GM23338 (cell line): ENCODE data around the gene ZNF816. TPM values are rescaled to one million over a fixed set of nuclear protein-coding genes. Genes with fewer than 3 reads are reported as not detected.

ENCODE experiments used
- ATAC-seq: fragments of 200-7000 bp; cut with Tn5 transposase; 3 replicates; pipeline ENCODE4 v1.9.1; 2020
- DNase-seq: peaks from one replicate; pipeline ENCODE4 v3.0.0-alpha.2; 2015; ENCODE audit warnings: low spot score
- H2AFZ ChIP-seq: fragments of 200-600 bp; sonication (generic); 2 replicates; pipeline ENCODE4 v1.8.0; 2016; ENCODE audit warnings: antibody characterized with exemption, mild to moderate bottlenecking, moderate library complexity
- H3F3A ChIP-seq: fragments of 200-600 bp; sonication (generic); replicated peaks from 2 replicates; pipeline ENCODE4 v1.8.0; 2017; ENCODE audit warnings: antibody characterized with exemption, mixed run types, low read depth
- H3K27ac ChIP-seq: fragments of 200-600 bp; sonication (generic); 2 replicates; pipeline ENCODE4 v1.6.1; 2016; ENCODE audit warnings: low read depth
- H3K27me3 ChIP-seq: fragments of 200-600 bp; sonication (generic); 2 replicates; pipeline ENCODE4 v1.8.0; 2016; ENCODE audit warnings: mild to moderate bottlenecking, mixed run types, moderate library complexity; ENCODE audit not compliant: insufficient read depth
- H3K36me3 ChIP-seq: fragments of 200-600 bp; sonication (generic); 2 replicates; pipeline ENCODE4 v1.8.0; 2016; ENCODE audit warnings: mild to moderate bottlenecking; ENCODE audit not compliant: insufficient read depth
- H3K4me1 ChIP-seq: fragments of 200-600 bp; sonication (generic); 2 replicates; pipeline ENCODE4 v1.8.0; 2016; ENCODE audit warnings: mild to moderate bottlenecking, moderate library complexity; ENCODE audit not compliant: insufficient read depth
- H3K4me2 ChIP-seq: fragments of 200-600 bp; sonication (generic); 2 replicates; pipeline ENCODE4 v1.7.1; 2017; ENCODE audit warnings: mixed run types
- H3K4me3 ChIP-seq: fragments of 200-600 bp; sonication (generic); 2 replicates; pipeline ENCODE4 v1.6.1; 2016; ENCODE audit warnings: mixed run types
- H3K79me2 ChIP-seq: fragments of 200-600 bp; sonication (generic); replicated peaks from 2 replicates; pipeline ENCODE4 v1.8.0; 2017; ENCODE audit warnings: mild to moderate bottlenecking; ENCODE audit not compliant: insufficient read depth
- H3K9me2 ChIP-seq: fragments of 200-600 bp; sonication (generic); 2 replicates; pipeline ENCODE4 v1.8.0; 2017; ENCODE audit not compliant: insufficient read depth
- H4K20me1 ChIP-seq: fragments of 200-600 bp; sonication (generic); replicated peaks from 2 replicates; pipeline ENCODE4 v1.8.0; 2017; ENCODE audit warnings: mild to moderate bottlenecking; ENCODE audit not compliant: insufficient read depth
- H3K27ac Mint-ChIP-seq: 2 replicates; pipeline ENCODE4 v1.8.0; 2020; ENCODE audit warnings: inconsistent platforms, mild to moderate bottlenecking, moderate library complexity, mixed read lengths
- H3K27me3 Mint-ChIP-seq: 3 replicates; pipeline ENCODE4 v1.8.0; 2022; ENCODE audit warnings: low read depth, mild to moderate bottlenecking, moderate library complexity, mixed read lengths, inconsistent platforms; ENCODE audit not compliant: insufficient read depth, poor library complexity
- H3K36me3 Mint-ChIP-seq: 3 replicates; pipeline ENCODE4 v1.8.0; 2021; ENCODE audit warnings: low read depth, mild to moderate bottlenecking, inconsistent platforms, moderate library complexity, mixed read lengths
- H3K4me1 Mint-ChIP-seq: 3 replicates; pipeline ENCODE4 v1.8.0; 2020; ENCODE audit warnings: mild to moderate bottlenecking, inconsistent platforms, mixed read lengths
- H3K4me3 Mint-ChIP-seq: 3 replicates; pipeline ENCODE4 v1.8.0; 2021; ENCODE audit warnings: moderate library complexity, mild to moderate bottlenecking, inconsistent platforms, mixed read lengths
- H3K9me3 Mint-ChIP-seq: 3 replicates; pipeline ENCODE4 v1.8.0; 2020; ENCODE audit warnings: moderate library complexity, mild to moderate bottlenecking, inconsistent platforms, mixed read lengths
- CREB1 ChIP-seq: fragments of 250-450 bp; sonication (Bioruptor Pico); IDR thresholded peaks from 2 replicates; pipeline ENCODE4 v1.5.0; 2020; ENCODE audit warnings: low read depth, mild to moderate bottlenecking, moderate library complexity
- CTCF ChIP-seq, 2 experiments: fragments of 200-600 bp in 1 of 2; sonication (generic) in 1 of 2; conservative IDR thresholded peaks; 2 replicates each; pipeline versions ENCODE4 v1.5.1 to v1.6.1; 2016 to 2017; ENCODE audit warnings: antibody characterized with exemption in 2 of 2, low read depth in 2 of 2, mild to moderate bottlenecking in 2 of 2, moderate library complexity in 1 of 2
- ETS1 ChIP-seq: IDR thresholded peaks from 2 replicates; pipeline ENCODE4 v1.6.1; 2016; ENCODE audit warnings: antibody characterized with exemption
- EZH2 ChIP-seq: fragments of 200-600 bp; sonication (generic); IDR thresholded peaks from one replicate; pipeline ENCODE4 v1.8.0; 2017; ENCODE audit warnings: antibody characterized with exemption, mild to moderate bottlenecking, low read depth; ENCODE audit not compliant: unreplicated experiment
- POLR2AphosphoS5 ChIP-seq: IDR thresholded peaks from 2 replicates; pipeline ENCODE4 v1.6.1; 2016; ENCODE audit warnings: antibody characterized with exemption, low read depth
- REST ChIP-seq: IDR thresholded peaks from one replicate; pipeline ENCODE4 v1.6.1; 2018; ENCODE audit warnings: antibody characterized with exemption; ENCODE audit not compliant: unreplicated experiment
- STAT1 ChIP-seq: IDR thresholded peaks from one replicate; pipeline ENCODE4 v1.6.1; 2016; ENCODE audit warnings: antibody characterized with exemption; ENCODE audit not compliant: unreplicated experiment
- ZNF114 ChIP-seq: fragments of 250-450 bp; sonication (Bioruptor Pico); IDR thresholded peaks from 2 replicates; pipeline ENCODE4 v1.5.0; 2020; ENCODE audit warnings: mild to moderate bottlenecking, moderate library complexity
- ZNF331 ChIP-seq: fragments of 250-450 bp; sonication (Bioruptor Pico); IDR thresholded peaks from 2 replicates; pipeline ENCODE4 v1.5.0; 2020; ENCODE audit warnings: low read depth, mild to moderate bottlenecking, moderate library complexity
- polyA plus RNA-seq: library from polyadenylated mRNA; unstranded; fragments of >200 nt; fragmentation: Nextera tagmentation; extraction: Ambion mirVana; gene quantifications from 2 replicates; pipeline ENCODE4 v1.2.1, GENCODE V29; 2016
- total RNA-seq: library from RNA; depleted of rRNA; stranded (reverse); fragments of >200 nt; shearing (Covaris generic); gene quantifications from 2 replicates; pipeline ENCODE4 v1.2.3, GENCODE V29; 2014

The ZNF816 gene
- total and polyA plus RNA-seq, 2 experiments from 2014 or later, result 7.0 to 9.5 TPM

- Mint-ChIP-seq H3K27me3 (peaks cover 45% of the 10 kb centered on the region), H3K9me3 (no peaks in the 10 kb centered on the region; the same call in 1 of the 3 replicates), H3K36me3 (no peaks in the 10 kb centered on the region), H3K4me1 (peaks cover 12% of the 10 kb centered on the region), H3K4me3 (peak overlapping the region; percentile 79), H3K27ac (no peak overlapping the region)
- peak overlapping the region; percentile 67 for H3K4me3 ChIP-seq
- peaks cover 69% of the 10 kb centered on the region for H3K27me3 ChIP-seq
- 0 out of 2 replicates have a peak, but pooled peaks cover 3% of the 10 kb centered on the region for H3F3A ChIP-seq
- H4K20me1 ChIP-seq, result no peaks in the 10 kb centered on the region
- no peaks in the 10 kb centered on the region for H3K36me3 ChIP-seq
- ATAC-seq (peak; percentile 29), DNase-seq (peak; percentile 46)
- peak overlapping the region; percentile 95 for H2AFZ ChIP-seq
- no peaks in the 10 kb centered on the region for H3K79me2 ChIP-seq
- peak overlapping the region; percentile 94 for H3K4me2 ChIP-seq
- H3K4me1 ChIP-seq, result peaks cover 4% of the 10 kb centered on the region; the same call in 1 of the 2 replicates
- TF ChIP-seq CTCF (conservative IDR thresholded peaks at IDR 0.05; ENCODE audit: low read depth in 2 of 2) (no peak), ETS1 (no peak), CREB1 (CRISPR knock-in tag) (no peak), STAT1 (no peak), EZH2 (no peak), REST (no peak)
- no peaks in the 10 kb centered on the region for H3K9me2 ChIP-seq
- H3K27ac ChIP-seq, result no peak overlapping the region
Measured at GRCh38 chr19:52992109-52993004, 29.7 kb upstream of the ZNF816 start.

- H3K4me1 ChIP-seq, result peaks cover 4% of the 10 kb centered on the region; the same call in 1 of the 2 replicates
- H3K79me2 ChIP-seq, result no peaks in the 10 kb centered on the region
- no peak for ATAC-seq
- no peak overlapping the region for H2AFZ ChIP-seq
- no peak overlapping the region for H3K27ac ChIP-seq
- H3K27ac Mint-ChIP-seq, result no peak overlapping the region
- peaks cover 2% of the 10 kb centered on the region; the same call in 2 of the 3 replicates for H3K9me3 Mint-ChIP-seq
- no peak overlapping the region for H3K4me3 ChIP-seq
- H3K36me3 ChIP-seq, result no peaks in the 10 kb centered on the region
- no peaks in the 10 kb centered on the region for H3K9me2 ChIP-seq
- H3K4me2 ChIP-seq, result no peak overlapping the region
- H3K4me3 Mint-ChIP-seq, result no peak overlapping the region
- 0 out of 2 replicates have a peak, but pooled peaks cover 3% of the 10 kb centered on the region for H3F3A ChIP-seq
- TF ChIP-seq CREB1 (CRISPR knock-in tag) (no peak), ZNF331 (CRISPR knock-in tag) (no peak), ETS1 (no peak), POLR2AphosphoS5 (no peak), ZNF114 (CRISPR knock-in tag) (no peak)
- no peaks in the 10 kb centered on the region for H4K20me1 ChIP-seq
- peaks cover 12% of the 10 kb centered on the region for H3K4me1 Mint-ChIP-seq
- peaks cover 38% of the 10 kb centered on the region for H3K27me3 Mint-ChIP-seq
- peaks cover 5% of the 10 kb centered on the region; the same call in 2 of the 3 replicates for H3K36me3 Mint-ChIP-seq
- peaks cover 60% of the 10 kb centered on the region for H3K27me3 ChIP-seq
- no peak for DNase-seq
Measured at GRCh38 chr19:52991484-52991883, 28.8 kb upstream of the ZNF816 start.
